PC-3 (cell line): ENCODE measurements around the gene VPS8.

Source experiments
- CTCF ChIP-seq: fragments of 300-600 bp; sonication (generic); conservative IDR thresholded peaks from 2 replicates; pipeline ENCODE4 v1.5.1; 2017; ENCODE audit warnings: antibody characterized with exemption, low read depth, mild to moderate bottlenecking, low read length
- EZH2 ChIP-seq: fragments of 300-600 bp; sonication (generic); IDR thresholded peaks from one replicate; pipeline ENCODE4 v1.6.1; 2017; ENCODE audit warnings: antibody characterized with exemption, mild to moderate bottlenecking, low read length; ENCODE audit not compliant: unreplicated experiment
- EZH2phosphoT487 ChIP-seq: fragments of 300-600 bp; sonication (generic); IDR thresholded peaks from 2 replicates; pipeline ENCODE4 v1.6.1; 2018; ENCODE audit warnings: mild to moderate bottlenecking, antibody characterized with exemption, low read length, borderline replicate concordance

GRCh38 chr3:184791171-184791570 is 20.8 kb upstream of the VPS8 start:
- TF ChIP-seq CTCF (no peak), EZH2phosphoT487 (no peak), EZH2 (no peak)
